ENCODE data around the gene EDN3. TPM values are rescaled to one million over a fixed set of nuclear protein-coding genes. Genes with fewer than 3 reads are reported as not detected.
"Not testable (repeated sequence)": the region's sequence is repeated elsewhere in the genome, so short reads cannot be mapped to it uniquely, and the experiment has no call there.

Gene EDN3
- total RNA-seq, 1 donor from 2014 or later = not detected

DNA sequence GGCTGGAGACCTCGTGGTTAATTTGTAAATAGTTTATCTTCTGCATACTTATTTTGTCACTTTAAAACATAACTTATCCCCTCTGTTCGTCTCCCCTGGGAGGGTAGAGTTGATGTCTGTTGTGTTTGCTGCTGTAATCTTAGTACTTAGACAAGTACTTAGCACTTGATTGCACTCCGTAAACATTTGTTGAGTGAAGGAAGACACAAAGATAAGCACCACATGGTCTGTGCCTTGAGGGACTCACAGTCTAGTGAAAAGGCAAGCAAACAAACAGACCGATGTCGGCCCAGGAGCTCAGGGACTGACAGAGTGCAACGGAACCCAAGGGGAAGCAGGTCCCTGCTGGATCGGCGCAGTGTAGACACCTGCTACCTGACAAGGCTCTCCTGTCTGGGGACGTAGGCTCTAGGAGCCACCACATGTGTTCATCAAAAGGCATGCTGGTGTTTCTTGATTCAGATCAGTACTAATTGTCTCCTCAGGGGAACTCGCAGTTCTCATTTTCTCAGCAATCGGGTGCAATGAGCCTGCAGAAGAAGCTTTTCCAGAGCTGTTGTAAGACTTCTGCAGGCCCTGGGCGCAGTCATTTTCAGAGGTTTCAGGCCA, 31.4 kb downstream of the EDN3 start:
- no peak for ATAC-seq (ENCODE audit: poor library complexity)
- intact Hi-C loops (cut with DNase I) = no loop called here

GRCh38 chr20:59333260-59333845, 32.9 kb downstream of the EDN3 start:
- DNase-seq (no peak), ATAC-seq (ENCODE audit: poor library complexity) (no peak)
- intact Hi-C loops (cut with DNase I) = no loop called here

More for the DNA sequence above, 31.4 kb downstream of the EDN3 start:
- DNase-seq = no peak

DNA sequence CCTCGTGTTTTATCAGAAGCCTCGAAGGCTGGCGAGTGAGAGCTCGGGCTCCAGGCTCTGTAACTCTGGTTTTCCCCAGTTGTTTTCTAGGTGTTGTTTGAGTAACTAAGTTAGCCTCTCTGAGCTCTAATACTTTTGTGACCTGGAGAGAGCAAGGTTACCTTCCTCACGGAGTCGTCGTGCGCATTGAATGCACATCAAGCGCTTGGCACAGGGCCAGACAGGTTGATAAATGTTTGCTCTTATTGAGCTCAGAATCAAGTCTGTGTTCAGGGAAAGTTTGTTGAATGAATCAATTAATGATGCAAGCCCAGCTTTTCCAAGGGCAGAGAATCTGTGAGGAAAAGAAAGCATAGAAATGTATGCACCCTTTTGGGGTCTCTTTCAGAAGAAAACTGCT, 33.5 kb downstream of the EDN3 start:
- ATAC-seq (ENCODE audit: poor library complexity) (no peak), DNase-seq (no peak)
- intact Hi-C loops (cut with DNase I) = no loop called here

- ATAC-seq (ENCODE audit: poor library complexity) = no peak
- DNase-seq = no peak
- intact Hi-C loops (cut with DNase I) = no loop called here
Observed at GRCh38 chr20:59334651-59335300, 34.4 kb downstream of the EDN3 start.

DNA sequence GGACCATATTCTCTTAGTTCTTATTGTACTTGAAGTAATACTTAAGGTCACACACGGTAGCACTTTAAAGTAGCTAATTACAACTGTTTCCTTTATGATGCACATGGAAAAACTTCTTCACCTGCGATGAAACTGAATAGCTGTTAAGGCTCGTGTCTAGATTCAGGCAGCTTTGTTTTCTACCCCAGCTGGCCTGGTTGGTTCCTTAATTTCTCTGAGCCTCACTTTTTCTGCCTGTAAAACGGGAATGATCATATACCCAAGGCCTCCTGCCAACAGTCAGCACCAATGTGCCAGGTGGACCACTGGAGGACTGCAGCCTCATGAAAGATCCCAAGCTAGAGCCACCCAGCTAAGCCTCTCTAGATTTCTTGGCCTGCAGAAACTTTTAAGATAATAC, 35.0 kb downstream of the EDN3 start:
- ATAC-seq (ENCODE audit: poor library complexity) = no peak
- intact Hi-C loops (cut with DNase I) = no loop called here
- DNase-seq = no peak

DNA sequence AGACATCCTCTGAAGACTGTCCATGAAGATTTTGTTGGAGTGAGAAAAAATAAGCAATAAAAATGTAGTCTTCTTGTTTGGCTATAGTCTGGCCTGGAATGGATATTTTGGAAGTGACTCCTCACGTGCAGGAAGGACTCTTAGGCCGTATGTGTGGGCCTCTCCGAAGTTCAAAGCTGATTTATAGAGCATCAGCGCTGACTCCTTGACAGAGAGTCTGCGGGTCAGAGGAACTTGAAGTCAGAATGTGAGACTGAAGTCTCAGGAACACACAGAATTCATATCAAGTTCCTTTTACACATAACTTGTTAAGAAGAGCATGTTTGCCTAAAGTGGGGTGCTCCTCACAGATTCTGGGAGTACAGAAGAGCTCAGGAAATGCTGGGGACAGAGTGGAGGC, 36.1 kb downstream of the EDN3 start:
- intact Hi-C loops (cut with DNase I) = no loop called here
- ATAC-seq (ENCODE audit: poor library complexity) (no peak), DNase-seq (no peak)

- intact Hi-C loops (cut with DNase I); DNase-seq; ATAC-seq (ENCODE audit: poor library complexity): not testable (repeated sequence)
Observed at GRCh38 chr20:59338444-59338843, 38.0 kb downstream of the EDN3 start.

- intact Hi-C loops (cut with DNase I) = no loop called here
- no peak for ATAC-seq (ENCODE audit: poor library complexity)
- DNase-seq = no peak
Observed at GRCh38 chr20:59340201-59340885, 39.9 kb downstream of the EDN3 start.

DNA sequence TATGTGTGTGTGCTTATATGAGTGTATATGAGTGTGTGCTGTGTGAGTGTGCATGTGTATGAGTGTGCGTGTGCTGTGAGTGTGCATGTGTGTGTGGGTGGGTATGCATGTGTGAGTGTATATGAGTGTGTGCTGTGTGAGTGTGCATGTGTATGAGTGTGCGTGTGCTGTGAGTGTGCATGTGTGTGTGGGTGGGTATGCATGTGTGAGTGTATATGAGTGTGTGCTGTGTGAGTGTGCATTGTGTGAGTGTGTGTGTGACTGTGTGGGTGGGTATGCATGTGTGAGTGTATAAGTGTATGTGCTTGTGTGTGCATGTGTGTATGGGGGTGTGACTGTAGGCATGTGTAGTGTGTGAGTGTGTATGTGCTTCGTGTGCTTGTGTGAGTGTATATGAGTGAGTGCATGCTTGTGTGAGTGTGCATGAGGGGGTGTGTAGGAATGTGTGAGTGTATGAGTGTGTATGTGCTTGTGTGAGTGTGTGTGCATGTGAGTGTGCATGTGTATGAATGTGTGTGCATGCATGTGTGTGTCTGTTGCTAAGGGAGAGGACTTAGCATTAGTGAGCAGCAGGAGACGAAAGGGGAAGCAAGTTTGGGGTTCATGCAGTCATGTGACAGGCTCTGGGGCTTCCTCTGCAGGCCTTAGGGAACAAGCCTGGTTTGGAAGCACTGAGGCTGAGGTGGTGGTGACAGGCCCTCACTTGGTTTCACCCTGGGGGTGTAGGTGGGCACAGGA, 41.0 kb downstream of the EDN3 start:
- DNase-seq; ATAC-seq (ENCODE audit: poor library complexity); intact Hi-C loops (cut with DNase I): not testable (repeated sequence)

- no peak for DNase-seq
- no peak for ATAC-seq (ENCODE audit: poor library complexity)
- intact Hi-C loops (cut with DNase I) = no loop called here
Observed at GRCh38 chr20:59342023-59342957, 41.9 kb downstream of the EDN3 start.

DNA sequence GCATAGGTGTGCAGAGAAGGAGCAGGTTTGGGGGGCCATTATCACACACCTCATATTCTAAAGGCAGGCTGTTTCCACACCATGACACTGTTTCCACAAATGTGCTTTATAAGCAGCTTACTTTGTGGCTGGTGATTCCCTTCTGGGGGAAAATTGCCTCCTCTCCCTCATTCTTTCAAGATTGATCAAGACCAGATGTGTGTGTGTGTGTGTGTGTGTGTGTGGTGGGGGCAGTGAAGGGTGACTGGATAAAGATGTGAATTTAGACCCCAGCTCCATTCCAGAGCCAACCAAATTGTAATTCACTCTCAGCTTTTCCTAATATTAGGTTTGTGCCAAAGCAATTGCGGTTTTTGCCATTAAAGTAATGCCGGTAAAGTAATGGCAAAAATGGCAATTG, 45.6 kb downstream of the EDN3 start:
- no peak for ATAC-seq (ENCODE audit: poor library complexity)
- DNase-seq = no peak
- intact Hi-C loops (cut with DNase I) = no loop called here

DNA sequence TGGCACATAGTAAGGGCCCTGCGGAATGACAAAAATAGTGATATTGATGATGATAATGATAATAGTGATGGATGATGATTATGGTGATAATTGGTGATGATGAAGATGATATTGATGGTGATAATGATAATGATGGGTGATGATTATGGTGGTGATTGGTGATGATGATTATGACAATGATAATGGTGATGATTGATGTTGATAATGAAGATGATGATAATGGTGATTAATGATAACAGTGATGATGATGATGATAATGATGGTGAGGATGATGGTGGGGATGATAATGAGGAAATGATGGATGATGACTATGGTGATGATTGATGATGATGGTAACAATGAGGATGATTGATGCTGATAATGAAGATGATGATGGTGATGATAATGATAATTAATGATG, 48.9 kb downstream of the EDN3 start:
- no peak for ATAC-seq (ENCODE audit: poor library complexity)
- no peak for DNase-seq
- intact Hi-C loops (cut with DNase I) = no loop called here

DNA sequence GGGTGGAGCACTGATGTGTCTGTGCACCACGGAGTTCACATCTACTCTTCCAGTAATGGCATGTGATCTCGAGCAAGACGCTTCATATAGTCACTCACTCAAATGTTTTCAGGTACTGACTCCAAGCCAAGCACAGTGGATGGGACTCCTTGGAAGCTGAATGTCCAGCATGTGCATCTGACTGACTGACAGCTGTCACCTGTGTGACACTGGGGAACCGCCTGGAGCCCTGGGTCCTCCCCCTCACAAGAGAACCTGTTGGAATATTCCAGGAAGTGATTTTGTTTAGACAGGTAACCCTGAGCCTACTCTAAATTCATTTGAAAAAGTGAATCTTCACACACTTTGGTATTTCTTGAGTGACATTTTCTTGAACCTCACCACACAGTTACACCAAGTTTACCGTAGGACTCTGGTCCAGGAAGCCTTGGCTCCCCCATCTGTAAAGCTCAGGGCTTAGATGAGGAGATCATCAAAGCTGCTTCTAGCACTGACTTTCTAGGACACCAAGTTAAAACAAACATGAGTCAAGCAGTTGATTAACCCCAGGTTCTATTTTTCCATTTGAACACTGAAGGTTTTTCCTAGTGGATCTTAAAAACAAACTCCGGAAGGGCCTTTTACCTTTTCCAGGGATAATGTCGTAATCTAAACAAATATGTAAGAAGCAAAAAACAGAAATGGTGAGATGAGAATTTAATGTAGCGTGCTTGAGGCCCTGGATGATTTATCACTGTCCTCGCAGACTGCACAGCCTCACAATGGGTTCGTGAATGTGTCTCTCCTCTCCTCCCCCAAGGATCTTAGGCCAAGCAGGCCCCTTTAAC, 50.1 kb downstream of the EDN3 start:
- ATAC-seq (ENCODE audit: poor library complexity) (no peak), DNase-seq (no peak)
- intact Hi-C loops (cut with DNase I) = no loop called here

DNA sequence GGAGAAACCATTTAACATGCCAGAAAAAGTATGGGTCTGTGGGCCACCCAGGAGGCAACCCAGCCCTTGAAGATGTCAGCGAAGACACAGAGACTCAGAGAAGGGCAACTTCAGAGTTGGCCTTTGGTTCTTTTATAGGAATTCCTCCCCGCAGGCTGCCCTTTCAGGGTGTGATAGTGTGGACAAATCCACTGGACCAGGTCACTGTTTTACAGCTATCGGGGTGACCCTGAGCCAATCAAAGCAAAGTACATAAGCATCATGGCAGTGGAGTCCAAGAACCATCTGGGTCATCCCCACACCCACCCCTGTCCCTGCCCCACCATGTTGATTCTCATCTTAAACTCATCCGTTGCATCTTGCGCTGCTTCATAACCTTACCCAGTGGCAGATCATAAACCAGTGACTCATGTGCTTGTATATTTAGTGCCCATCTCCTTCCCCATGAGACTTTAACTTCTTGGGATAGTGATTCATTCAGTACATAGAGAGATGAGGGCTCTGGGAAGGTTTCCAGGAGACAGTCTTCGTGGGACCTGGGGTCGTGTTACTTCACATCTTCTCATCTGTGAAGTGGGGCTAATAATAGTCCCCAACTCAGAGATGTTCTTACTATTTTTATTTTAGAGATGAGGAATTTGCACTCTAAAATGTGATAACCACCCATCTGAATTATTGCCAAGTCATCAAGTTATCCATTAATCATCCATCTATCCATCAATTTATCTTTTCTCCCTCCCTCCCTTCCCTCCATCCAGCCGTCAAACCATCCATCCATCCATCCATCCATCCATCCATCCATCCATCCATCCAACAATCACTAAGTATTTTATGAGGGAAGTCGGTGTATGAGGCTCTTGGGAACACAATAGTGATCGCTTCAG, 51.0 kb downstream of the EDN3 start:
- no peak for DNase-seq
- intact Hi-C loops (cut with DNase I) = no loop called here

DNA sequence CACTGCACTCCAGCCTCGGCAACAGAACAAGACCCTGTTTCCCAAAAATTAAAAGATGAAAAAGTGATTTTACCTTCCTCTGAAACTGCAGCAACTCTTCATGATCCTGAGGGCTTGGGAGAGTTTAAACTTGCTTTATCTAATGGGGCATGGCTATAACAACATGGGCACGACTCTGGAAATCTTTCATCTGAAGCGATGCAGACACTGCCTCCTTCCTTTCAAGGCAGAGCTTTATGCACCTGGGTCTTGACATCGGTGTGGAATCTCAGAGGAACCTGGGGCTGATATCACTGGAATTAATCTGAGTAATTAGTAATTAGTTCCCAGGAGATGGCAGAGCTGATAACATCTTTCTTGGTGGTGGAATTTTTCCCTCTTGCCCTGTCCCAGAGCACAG, 52.1 kb downstream of the EDN3 start:
- DNase-seq (no peak), ATAC-seq (ENCODE audit: poor library complexity) (no peak)
- intact Hi-C loops (cut with DNase I) = no loop called here

More for the DNA sequence above, 51.0 kb downstream of the EDN3 start:
- ATAC-seq (ENCODE audit: poor library complexity) = no peak

GRCh38 chr20:59352990-59353389, 52.6 kb downstream of the EDN3 start:
- DNase-seq (no peak), ATAC-seq (ENCODE audit: poor library complexity) (no peak)
- intact Hi-C loops (cut with DNase I) = no loop called here
